MM.1S (cell line): ENCODE data around the gene TBC1D5.
"Not testable (repeated sequence)": the region's sequence is repeated elsewhere in the genome, so short reads cannot be mapped to it uniquely, and the experiment has no call there.

Experiments used
- CTCF ChIP-seq: fragments of 300-600 bp; sonication (generic); IDR thresholded peaks from 2 replicates; pipeline ENCODE4 v1.5.1; 2016; ENCODE audit warnings: antibody characterized with exemption, low read length, mixed read lengths
- EZH2 ChIP-seq: fragments of 300-600 bp; sonication (generic); optimal IDR thresholded peaks from 2 replicates; pipeline ENCODE3; 2017; ENCODE audit warnings: low read depth, mild to moderate bottlenecking, antibody characterized with exemption, low read length, mixed read lengths

- TF ChIP-seq CTCF, EZH2: not testable (repeated sequence)
These were observed 93.6 kb downstream of the TBC1D5 start for GRCh38 chr3:17648630-17649355.
